Cardiac fibroblast (primary cell): ENCODE results near the gene VAC14.

ENCODE experiments used
- DNase-seq, 2 donors: peaks; one replicate each; pipeline versions ENCODE4 v3.0.0 to v3.0.0-alpha.2; 2010; ENCODE audit warnings: low read depth in 2 of 2
- H3K4me3 ChIP-seq, 2 donors: replicated peaks in 1 of 2; 1 replicate in 1 of 2; 2 replicates in 1 of 2; pipeline ENCODE4 v1.5.1; 2011; ENCODE audit warnings: low read depth in 2 of 2, low read length in 2 of 2, mild to moderate bottlenecking in 2 of 2, moderate library complexity in 1 of 2
- TF ChIP-seq, protein P1 (sequence below): IDR thresholded peaks from one replicate; pipeline ENCODE4 v1.5.1; 2011; ENCODE audit warnings: low read depth, mild to moderate bottlenecking, low read length, inconsistent platforms

VAC14 gene

GRCh38 chr16:70725912-70726828 lies 74.8 kb downstream of the VAC14 start:
- TF ChIP-seq, protein P1, sequence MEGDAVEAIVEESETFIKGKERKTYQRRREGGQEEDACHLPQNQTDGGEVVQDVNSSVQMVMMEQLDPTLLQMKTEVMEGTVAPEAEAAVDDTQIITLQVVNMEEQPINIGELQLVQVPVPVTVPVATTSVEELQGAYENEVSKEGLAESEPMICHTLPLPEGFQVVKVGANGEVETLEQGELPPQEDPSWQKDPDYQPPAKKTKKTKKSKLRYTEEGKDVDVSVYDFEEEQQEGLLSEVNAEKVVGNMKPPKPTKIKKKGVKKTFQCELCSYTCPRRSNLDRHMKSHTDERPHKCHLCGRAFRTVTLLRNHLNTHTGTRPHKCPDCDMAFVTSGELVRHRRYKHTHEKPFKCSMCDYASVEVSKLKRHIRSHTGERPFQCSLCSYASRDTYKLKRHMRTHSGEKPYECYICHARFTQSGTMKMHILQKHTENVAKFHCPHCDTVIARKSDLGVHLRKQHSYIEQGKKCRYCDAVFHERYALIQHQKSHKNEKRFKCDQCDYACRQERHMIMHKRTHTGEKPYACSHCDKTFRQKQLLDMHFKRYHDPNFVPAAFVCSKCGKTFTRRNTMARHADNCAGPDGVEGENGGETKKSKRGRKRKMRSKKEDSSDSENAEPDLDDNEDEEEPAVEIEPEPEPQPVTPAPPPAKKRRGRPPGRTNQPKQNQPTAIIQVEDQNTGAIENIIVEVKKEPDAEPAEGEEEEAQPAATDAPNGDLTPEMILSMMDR = no peak
- H3K4me3 ChIP-seq = no peak overlapping the region
- DNase-seq = peak in 1 of 2 donors; percentile 44

- TF ChIP-seq, protein P1 = no peak
- no peak overlapping the region for H3K4me3 ChIP-seq
- peak in 1 of 2 donors; percentile 41 for DNase-seq
Observed at GRCh38 chr16:70725024-70725911, 75.7 kb downstream of the VAC14 start.

DNA sequence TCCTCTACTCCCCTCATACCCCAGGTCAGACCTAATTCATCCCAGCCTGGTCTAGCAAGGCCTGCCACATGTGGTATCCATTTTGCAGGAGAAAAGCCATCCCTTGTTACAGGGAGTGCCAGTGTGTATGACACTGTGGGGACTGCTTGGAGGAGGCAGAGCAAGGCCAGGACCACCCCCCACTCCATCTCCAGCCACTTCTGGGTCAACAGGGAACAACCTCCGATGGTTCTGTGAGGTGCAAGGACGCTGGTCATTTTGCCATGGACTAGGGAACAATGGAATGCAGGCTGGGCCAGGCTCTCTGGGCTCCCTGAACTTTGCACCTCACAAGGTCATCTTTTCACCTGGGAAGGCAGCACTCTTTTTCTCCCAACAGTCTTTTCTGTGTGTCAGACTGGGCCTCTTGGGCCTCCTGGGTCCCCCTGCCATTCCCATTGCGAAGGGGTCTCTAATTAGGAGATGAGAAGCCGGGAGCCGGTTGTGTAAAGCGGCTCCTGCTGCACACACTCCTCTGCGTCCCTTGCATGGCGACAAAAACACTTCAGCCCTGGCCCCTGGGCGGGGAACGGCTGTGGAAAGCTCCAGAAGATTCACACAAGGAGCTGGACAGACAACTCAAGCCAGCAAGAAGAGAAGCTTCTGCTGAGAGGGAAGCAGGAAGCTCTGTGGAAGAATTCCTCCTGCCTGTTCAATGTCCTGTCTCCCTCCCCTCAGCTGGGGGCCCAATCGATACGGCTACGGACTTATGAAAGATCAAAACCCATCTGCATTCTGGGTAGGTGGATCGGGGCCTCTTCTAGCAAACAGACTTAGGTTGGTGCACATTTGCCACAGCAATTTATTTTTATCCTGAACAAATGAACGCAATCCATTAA lies 76.6 kb downstream of the VAC14 start:
- no peak overlapping the region for H3K4me3 ChIP-seq
- no peak for DNase-seq
- TF ChIP-seq, protein P1 = no peak

- DNase-seq = no peak
- TF ChIP-seq, protein P1 = no peak
- H3K4me3 ChIP-seq = no peak overlapping the region
Observed at GRCh38 chr16:70723740-70724145, 77.2 kb downstream of the VAC14 start.

DNA sequence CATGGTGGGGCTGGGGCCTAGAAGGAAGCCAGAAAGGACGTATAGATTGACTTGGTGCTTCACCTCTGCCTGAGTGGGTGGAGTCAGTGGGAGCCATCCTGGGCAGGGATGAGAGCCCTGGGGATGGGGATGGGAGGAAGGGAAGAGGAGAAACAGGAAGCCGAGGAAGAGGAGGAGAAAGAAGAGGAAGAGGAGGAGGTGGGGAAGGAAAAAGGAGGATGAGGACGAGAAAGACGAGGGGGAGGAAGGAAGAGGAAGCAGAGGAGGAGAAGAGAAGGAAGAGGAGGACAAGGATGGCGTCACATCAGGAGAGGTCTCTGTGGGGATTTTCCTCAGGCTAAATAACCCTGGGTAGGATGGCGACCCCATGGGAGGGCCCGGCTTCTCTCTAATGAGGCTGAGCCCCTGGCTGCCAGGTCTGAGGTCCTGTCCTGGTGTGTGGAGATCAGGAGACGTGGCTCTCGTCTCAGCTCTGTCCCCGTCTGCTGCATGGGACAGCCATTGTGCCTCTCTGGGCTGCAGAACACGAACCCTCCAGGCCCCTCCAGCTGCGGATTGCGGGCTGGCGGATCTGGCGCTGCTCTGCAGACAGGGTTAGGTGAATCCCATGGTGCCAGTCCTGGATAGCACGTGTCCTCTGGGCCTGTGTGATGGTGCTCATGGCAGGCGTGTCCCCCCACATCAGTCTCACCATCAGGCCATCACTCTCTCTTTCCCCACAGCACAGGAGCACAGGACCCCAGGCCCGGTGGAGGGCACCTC lies 79.6 kb downstream of the VAC14 start:
- H3K4me3 ChIP-seq = no peak overlapping the region
- DNase-seq = no peak
- TF ChIP-seq, protein P1 = no peak
